ENCODE data around the gene SP9. TPM values are rescaled to one million over a fixed set of nuclear protein-coding genes. Genes with fewer than 3 reads are reported as not detected.

Gene SP9
- polyA plus RNA-seq, result not detected
- long read RNA-seq, donor 1, result 0 reads
- long read RNA-seq, donor 2, result 0 reads
- long read RNA-seq, donor 3, result 0 reads
- long read RNA-seq, donor 4, result 0 reads
- long read RNA-seq, donor 5, result 0 reads
- long read RNA-seq, donor 6, result 0 reads
- long read RNA-seq, donor 7, result 0 reads
- long read RNA-seq, donor 8, result 0 reads
- long read RNA-seq, donor 9, result 0 reads
- long read RNA-seq, donor 10, result 0 reads

- peaks cover 0 to 95% (median 65%) of the 10 kb centered on the region in 3 donors for H3K27me3 ChIP-seq (ENCODE audit: control insufficient read depth in 3 of 3, insufficient read depth in 3 of 3, low read length in 3 of 3)
- 3 to 6% (median 4%) methylated on average over 41 to 44 of the region's 44 CpGs for WGBS, 3 donors
- H3K27ac ChIP-seq (ENCODE audit: low read depth in 1 of 3, low read length in 2 of 3), result no peak within 1 kb of the TSS
- H3K4me3 ChIP-seq (ENCODE audit: low read depth in 1 of 3, low read length in 3 of 3), result peak within 1 kb of the TSS in 1 of 3 donors; percentile 33
- peaks cover 2 to 26% (median 3%) of the 10 kb centered on the region in 3 donors for H3K4me1 ChIP-seq (ENCODE audit: control insufficient read depth in 3 of 3, insufficient read depth in 2 of 3, low read depth in 1 of 3, low read length in 2 of 3)
- FAIRE-seq, result no peak
- peak in 1 of 2 donors; percentile 61 for DNase-seq
- no peaks in the 10 kb centered on the region for H3K36me3 ChIP-seq (ENCODE audit: control insufficient read depth in 3 of 3, insufficient read depth in 2 of 3, low read depth in 1 of 3, low read length in 3 of 3)
- H3K9me3 ChIP-seq (ENCODE audit: control insufficient read depth in 2 of 2, insufficient read depth in 1 of 2, low read depth in 1 of 2, low read length in 1 of 2), result no peaks in the 10 kb centered on the region
These were observed at the start of gene SP9 for GRCh38 chr2:174334781-174335251. SP9 (plus strand) TSS chr2:174334954; CDS start chr2:174335093, 139 bp downstream.

DNA sequence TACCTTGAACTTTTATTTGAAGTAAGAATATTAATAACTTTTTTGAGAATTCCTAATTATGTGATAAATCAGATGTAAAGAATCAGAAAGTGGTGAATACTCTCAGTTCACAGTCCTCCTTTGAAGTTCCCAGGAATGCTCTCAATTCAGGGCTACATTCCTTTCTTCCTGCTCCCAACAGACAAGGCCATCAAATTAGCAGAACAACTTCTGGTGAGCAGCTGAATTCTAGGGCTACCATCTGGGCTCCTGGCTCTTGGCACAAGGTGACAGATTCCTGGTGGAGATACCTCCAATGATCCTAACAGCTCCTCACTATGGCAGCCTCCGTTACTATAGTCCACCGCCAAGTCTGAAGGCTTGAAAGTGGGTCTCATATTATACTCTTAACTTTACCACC, 48.6 kb upstream of the SP9 start:
- 92 to 93% (median 92%) methylated on average over 2 of the region's 2 CpGs for WGBS, 3 donors
- no peaks in the 10 kb centered on the region for H3K9me3 ChIP-seq (ENCODE audit: control insufficient read depth in 2 of 2, insufficient read depth in 1 of 2, low read depth in 1 of 2, low read length in 1 of 2)
- DNase-seq, result no peak
- H3K4me1 ChIP-seq (ENCODE audit: control insufficient read depth in 3 of 3, insufficient read depth in 2 of 3, low read depth in 1 of 3, low read length in 2 of 3), result no peaks in the 10 kb centered on the region
- peaks cover 0 to 5% (median 0%) of the 10 kb centered on the region in 3 donors for H3K27me3 ChIP-seq (ENCODE audit: control insufficient read depth in 3 of 3, insufficient read depth in 3 of 3, low read length in 3 of 3)
- no peak overlapping the region for H3K27ac ChIP-seq (ENCODE audit: low read depth in 1 of 3, low read length in 2 of 3)
- FAIRE-seq, result no peak
- no peak overlapping the region for H3K4me3 ChIP-seq (ENCODE audit: low read depth in 1 of 3, low read length in 3 of 3)
- no peaks in the 10 kb centered on the region for H3K36me3 ChIP-seq (ENCODE audit: control insufficient read depth in 3 of 3, insufficient read depth in 2 of 3, low read depth in 1 of 3, low read length in 3 of 3)

DNA sequence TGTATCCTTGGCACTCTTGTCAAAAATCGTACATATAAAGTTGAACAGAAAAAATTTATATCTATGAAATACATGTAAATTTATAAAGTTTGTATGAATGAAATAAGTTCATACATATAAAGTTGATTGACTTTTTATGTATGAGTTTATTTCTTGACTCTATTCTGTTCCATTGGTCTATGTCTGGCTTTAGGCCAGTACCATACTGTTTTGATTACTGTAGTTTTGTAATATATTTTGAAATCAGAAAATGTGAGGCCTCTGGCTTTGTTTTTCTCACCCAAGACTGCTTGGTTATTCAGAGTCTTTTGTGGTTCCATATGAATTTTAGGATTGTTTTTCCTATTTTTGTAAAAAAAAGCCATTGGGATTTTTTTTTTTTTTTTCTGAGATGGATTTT, 41.8 kb upstream of the SP9 start:
- WGBS, 3 donors, result 94 to 100% (median 96%) methylated on average over 1 of the region's 1 CpG
- Histone ChIP-seq H3K27ac (ENCODE audit: low read depth in 1 of 3, low read length in 2 of 3) (no peak overlapping the region), H3K36me3 (ENCODE audit: control insufficient read depth in 3 of 3, insufficient read depth in 2 of 3, low read depth in 1 of 3, low read length in 3 of 3) (no peaks in the 10 kb centered on the region), H3K4me3 (ENCODE audit: low read depth in 1 of 3, low read length in 3 of 3) (no peak overlapping the region), H3K27me3 (ENCODE audit: control insufficient read depth in 3 of 3, insufficient read depth in 3 of 3, low read length in 3 of 3) (no peaks in the 10 kb centered on the region), H3K9me3 (ENCODE audit: control insufficient read depth in 2 of 2, insufficient read depth in 1 of 2, low read depth in 1 of 2, low read length in 1 of 2) (peaks cover 0 to 8% of the 10 kb centered on the region in 2 donors), H3K4me1 (ENCODE audit: control insufficient read depth in 3 of 3, insufficient read depth in 2 of 3, low read depth in 1 of 3, low read length in 2 of 3) (no peaks in the 10 kb centered on the region)
- FAIRE-seq (no peak), DNase-seq (no peak)

GRCh38 chr2:174300114-174300513, 34.6 kb upstream of the SP9 start:
- FAIRE-seq (no peak), DNase-seq (no peak)
- Histone ChIP-seq H3K27ac (ENCODE audit: low read depth in 1 of 3, low read length in 2 of 3) (no peak overlapping the region), H3K9me3 (ENCODE audit: control insufficient read depth in 2 of 2, insufficient read depth in 1 of 2, low read depth in 1 of 2, low read length in 1 of 2) (no peaks in the 10 kb centered on the region), H3K27me3 (ENCODE audit: control insufficient read depth in 3 of 3, insufficient read depth in 3 of 3, low read length in 3 of 3) (no peaks in the 10 kb centered on the region), H3K36me3 (ENCODE audit: control insufficient read depth in 3 of 3, insufficient read depth in 2 of 3, low read depth in 1 of 3, low read length in 3 of 3) (no peaks in the 10 kb centered on the region), H3K4me1 (ENCODE audit: control insufficient read depth in 3 of 3, insufficient read depth in 2 of 3, low read depth in 1 of 3, low read length in 2 of 3) (no peaks in the 10 kb centered on the region), H3K4me3 (ENCODE audit: low read depth in 1 of 3, low read length in 3 of 3) (no peak overlapping the region)
- WGBS, 3 donors, result 84 to 85% (median 84%) methylated on average over 3 of the region's 3 CpGs

GRCh38 chr2:174312581-174313234, 22.0 kb upstream of the SP9 start:
- Histone ChIP-seq H3K4me1 (ENCODE audit: control insufficient read depth in 3 of 3, insufficient read depth in 2 of 3, low read depth in 1 of 3, low read length in 2 of 3) (no peaks in the 10 kb centered on the region), H3K27ac (ENCODE audit: low read depth in 1 of 3, low read length in 2 of 3) (no peak overlapping the region), H3K27me3 (ENCODE audit: control insufficient read depth in 3 of 3, insufficient read depth in 3 of 3, low read length in 3 of 3) (peaks cover 0 to 24% (median 15%) of the 10 kb centered on the region in 3 donors), H3K36me3 (ENCODE audit: control insufficient read depth in 3 of 3, insufficient read depth in 2 of 3, low read depth in 1 of 3, low read length in 3 of 3) (no peaks in the 10 kb centered on the region), H3K9me3 (ENCODE audit: control insufficient read depth in 2 of 2, insufficient read depth in 1 of 2, low read depth in 1 of 2, low read length in 1 of 2) (no peaks in the 10 kb centered on the region), H3K4me3 (ENCODE audit: low read depth in 1 of 3, low read length in 3 of 3) (no peak overlapping the region)
- 23 to 71% (median 44%) methylated on average over 2 of the region's 2 CpGs for WGBS, 3 donors
- DNase-seq (no peak), FAIRE-seq (no peak)

DNA sequence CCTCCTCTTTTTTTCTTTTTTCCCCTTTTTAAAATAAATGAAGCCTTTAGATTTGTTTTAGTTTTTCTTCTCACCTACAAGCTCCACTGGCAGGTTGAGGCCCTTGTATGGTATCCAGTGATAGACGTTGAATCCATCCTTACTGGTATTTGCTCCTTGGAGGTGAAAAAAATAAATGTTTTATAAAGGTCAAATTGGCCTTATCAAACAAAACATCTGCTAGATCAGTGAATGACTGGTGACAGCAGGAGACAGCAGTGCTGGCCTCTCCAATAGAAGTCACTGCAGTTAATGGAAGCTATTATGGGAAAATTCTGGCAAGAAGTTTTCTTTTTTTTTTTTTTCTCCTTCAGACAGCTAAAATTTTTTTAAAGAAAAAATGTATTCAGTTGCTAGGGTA, 12.6 kb upstream of the SP9 start:
- 60 to 66% (median 62%) methylated on average over 1 of the region's 1 CpG for WGBS, 3 donors
- Histone ChIP-seq H3K27me3 (ENCODE audit: control insufficient read depth in 3 of 3, insufficient read depth in 3 of 3, low read length in 3 of 3) (peaks cover 0 to 44% (median 18%) of the 10 kb centered on the region in 3 donors), H3K4me1 (ENCODE audit: control insufficient read depth in 3 of 3, insufficient read depth in 2 of 3, low read depth in 1 of 3, low read length in 2 of 3) (peaks cover 5 to 9% (median 5%) of the 10 kb centered on the region in 3 donors), H3K4me3 (ENCODE audit: low read depth in 1 of 3, low read length in 3 of 3) (no peak overlapping the region), H3K36me3 (ENCODE audit: control insufficient read depth in 3 of 3, insufficient read depth in 2 of 3, low read depth in 1 of 3, low read length in 3 of 3) (no peaks in the 10 kb centered on the region), H3K27ac (ENCODE audit: low read depth in 1 of 3, low read length in 2 of 3) (no peak overlapping the region), H3K9me3 (ENCODE audit: control insufficient read depth in 2 of 2, insufficient read depth in 1 of 2, low read depth in 1 of 2, low read length in 1 of 2) (no peaks in the 10 kb centered on the region)
- DNase-seq (no peak), FAIRE-seq (no peak)

DNA sequence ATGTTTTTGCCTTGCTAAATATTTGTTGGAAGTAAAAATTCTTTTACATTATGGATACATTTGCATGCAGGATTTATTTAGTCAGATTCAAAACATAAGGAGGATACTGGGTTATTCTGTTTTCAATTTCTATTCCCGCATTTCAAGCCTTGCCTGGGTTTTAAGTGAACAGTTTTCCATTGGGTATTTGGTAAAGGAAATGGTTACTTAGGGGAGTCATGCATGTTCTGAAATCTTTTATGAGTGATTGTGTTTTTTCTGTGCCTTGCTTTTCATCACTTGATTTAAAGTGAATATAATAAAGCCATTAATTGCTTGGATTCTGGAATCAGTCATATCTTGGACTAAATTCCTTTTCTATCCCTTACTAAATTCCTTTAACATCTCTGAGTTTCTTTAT, 12.0 kb upstream of the SP9 start:
- no peak overlapping the region for H3K4me3 ChIP-seq (ENCODE audit: low read depth in 1 of 3, low read length in 3 of 3)
- peaks cover 0 to 50% (median 24%) of the 10 kb centered on the region in 3 donors for H3K27me3 ChIP-seq (ENCODE audit: control insufficient read depth in 3 of 3, insufficient read depth in 3 of 3, low read length in 3 of 3)
- WGBS, 3 donors, result 69 to 88% (median 74%) methylated on average over 1 of the region's 1 CpG
- H3K4me1 ChIP-seq (ENCODE audit: control insufficient read depth in 3 of 3, insufficient read depth in 2 of 3, low read depth in 1 of 3, low read length in 2 of 3), result peaks cover 5 to 13% (median 6%) of the 10 kb centered on the region in 3 donors
- FAIRE-seq (no peak), DNase-seq (no peak)
- no peaks in the 10 kb centered on the region for H3K9me3 ChIP-seq (ENCODE audit: control insufficient read depth in 2 of 2, insufficient read depth in 1 of 2, low read depth in 1 of 2, low read length in 1 of 2)
- no peaks in the 10 kb centered on the region for H3K36me3 ChIP-seq (ENCODE audit: control insufficient read depth in 3 of 3, insufficient read depth in 2 of 3, low read depth in 1 of 3, low read length in 3 of 3)
- H3K27ac ChIP-seq (ENCODE audit: low read depth in 1 of 3, low read length in 2 of 3), result no peak overlapping the region

DNA sequence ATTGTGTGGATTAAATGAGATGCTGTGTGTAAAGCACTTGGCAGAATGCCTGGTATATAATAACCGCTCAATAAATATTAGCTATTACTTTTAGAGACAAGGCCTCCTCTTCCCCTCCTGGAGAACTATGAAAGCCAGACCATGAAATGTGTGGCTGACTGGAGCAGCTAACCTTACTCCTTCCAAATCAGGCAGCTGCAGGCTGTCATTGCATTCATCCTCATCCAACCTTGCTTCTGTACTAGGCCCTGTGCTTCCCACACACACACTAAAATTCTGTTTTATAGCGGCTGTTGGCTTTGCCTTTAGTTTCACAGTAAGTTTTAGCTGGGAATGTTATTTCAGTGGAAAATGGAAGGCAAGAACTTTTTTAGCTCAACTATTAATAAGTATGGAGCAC, 10.2 kb upstream of the SP9 start:
- Histone ChIP-seq H3K27ac (ENCODE audit: low read depth in 1 of 3, low read length in 2 of 3) (no peak overlapping the region), H3K36me3 (ENCODE audit: control insufficient read depth in 3 of 3, insufficient read depth in 2 of 3, low read depth in 1 of 3, low read length in 3 of 3) (no peaks in the 10 kb centered on the region), H3K27me3 (ENCODE audit: control insufficient read depth in 3 of 3, insufficient read depth in 3 of 3, low read length in 3 of 3) (peaks cover 0 to 67% (median 36%) of the 10 kb centered on the region in 3 donors), H3K4me3 (ENCODE audit: low read depth in 1 of 3, low read length in 3 of 3) (no peak overlapping the region), H3K4me1 (ENCODE audit: control insufficient read depth in 3 of 3, insufficient read depth in 2 of 3, low read depth in 1 of 3, low read length in 2 of 3) (peaks cover 5 to 22% (median 6%) of the 10 kb centered on the region in 3 donors), H3K9me3 (ENCODE audit: control insufficient read depth in 2 of 2, insufficient read depth in 1 of 2, low read depth in 1 of 2, low read length in 1 of 2) (no peaks in the 10 kb centered on the region)
- FAIRE-seq, result no peak
- WGBS, 3 donors, result 65 to 76% (median 66%) methylated on average over 2 of the region's 2 CpGs
- DNase-seq, result no peak

All from small intestine (tissue), 16 donors.